IPS-11a (cell line): ENCODE measurements around the gene APBB2.
"Not testable (repeated sequence)": the region's sequence is repeated elsewhere in the genome, so short reads cannot be mapped to it uniquely, and the experiment has no call there.

Source experiments
- H3K4me3 ChIP-seq: one replicate; pipeline ENCODE4 v1.5.1; 2013; ENCODE audit warnings: low read depth, low read length, control low read depth

The APBB2 gene

GRCh38 chr4:41069838-41070237 lies 144.5 kb downstream of the APBB2 start:
- H3K4me3 ChIP-seq = no peak overlapping the region

GRCh38 chr4:41069257-41069656 lies 145.1 kb downstream of the APBB2 start:
- H3K4me3 ChIP-seq = no peak overlapping the region

- H3K4me3 ChIP-seq = no peak overlapping the region
Observed at GRCh38 chr4:41067369-41067768, 147.0 kb downstream of the APBB2 start.

GRCh38 chr4:41066049-41066448 lies 148.3 kb downstream of the APBB2 start:
- H3K4me3 ChIP-seq = no peak overlapping the region

GRCh38 chr4:41065434-41066006 lies 148.8 kb downstream of the APBB2 start:
- H3K4me3 ChIP-seq = no peak overlapping the region

- no peak overlapping the region for H3K4me3 ChIP-seq
Observed at GRCh38 chr4:41064953-41065352, 149.4 kb downstream of the APBB2 start.

GRCh38 chr4:41061482-41062185 lies 152.7 kb downstream of the APBB2 start:
- no peak overlapping the region for H3K4me3 ChIP-seq

- no peak overlapping the region for H3K4me3 ChIP-seq
Observed at GRCh38 chr4:41060352-41061334, 153.7 kb downstream of the APBB2 start.

- H3K4me3 ChIP-seq = not testable (repeated sequence)
Observed at GRCh38 chr4:41059411-41059810, 154.9 kb downstream of the APBB2 start.

- no peak overlapping the region for H3K4me3 ChIP-seq
Observed at GRCh38 chr4:41058426-41058825, 155.9 kb downstream of the APBB2 start.

- no peak overlapping the region for H3K4me3 ChIP-seq
Observed at GRCh38 chr4:41057467-41057866, 156.9 kb downstream of the APBB2 start.

- no peak overlapping the region for H3K4me3 ChIP-seq
Observed at GRCh38 chr4:41052287-41052686, 162.1 kb downstream of the APBB2 start.

GRCh38 chr4:41050880-41051775 lies 163.2 kb downstream of the APBB2 start:
- no peak overlapping the region for H3K4me3 ChIP-seq

GRCh38 chr4:41050116-41050515 lies 164.2 kb downstream of the APBB2 start:
- H3K4me3 ChIP-seq = no peak overlapping the region

- H3K4me3 ChIP-seq = not testable (repeated sequence)
Observed at GRCh38 chr4:41049176-41049575, 165.2 kb downstream of the APBB2 start.

GRCh38 chr4:41044791-41045190 lies 169.6 kb downstream of the APBB2 start:
- no peak overlapping the region for H3K4me3 ChIP-seq

GRCh38 chr4:41044165-41044564 lies 170.2 kb downstream of the APBB2 start:
- no peak overlapping the region for H3K4me3 ChIP-seq

- H3K4me3 ChIP-seq = no peak overlapping the region
Observed at GRCh38 chr4:41043465-41043864, 170.9 kb downstream of the APBB2 start.

- no peak overlapping the region for H3K4me3 ChIP-seq
Observed at GRCh38 chr4:41041551-41041950, 172.8 kb downstream of the APBB2 start.

GRCh38 chr4:41039317-41039716 lies 175.0 kb downstream of the APBB2 start:
- H3K4me3 ChIP-seq = no peak overlapping the region

GRCh38 chr4:41038304-41038703 lies 176.0 kb downstream of the APBB2 start:
- no peak overlapping the region for H3K4me3 ChIP-seq
